ENCODE measurements around the gene TLE2. TPM values are rescaled to one million over a fixed set of nuclear protein-coding genes. Genes with fewer than 3 reads are reported as not detected.
"Not testable (repeated sequence)": the region's sequence is repeated elsewhere in the genome, so short reads cannot be mapped to it uniquely, and the experiment has no call there.

Gene TLE2
- total RNA-seq, 1 donor = 1.7 TPM

- no peak for TF ChIP-seq CTCF (IDR thresholded peaks at IDR 0.05; ENCODE audit: insufficient read depth, low read depth, low read length)
- no peak for DNase-seq (ENCODE audit: low read depth)
- H3K4me3 ChIP-seq (ENCODE audit: low read depth, low read length) = no peak overlapping the region
Measured at GRCh38 chr19:3019211-3019854, 9.7 kb downstream of the TLE2 start.

- no peak for DNase-seq (ENCODE audit: low read depth)
- TF ChIP-seq CTCF (IDR thresholded peaks at IDR 0.05; ENCODE audit: insufficient read depth, low read depth, low read length) = no peak
- no peak overlapping the region for H3K4me3 ChIP-seq (ENCODE audit: low read depth, low read length)
Measured at GRCh38 chr19:3017923-3018322, 11.2 kb downstream of the TLE2 start.

- no peak for DNase-seq (ENCODE audit: low read depth)
- no peak for TF ChIP-seq CTCF (IDR thresholded peaks at IDR 0.05; ENCODE audit: insufficient read depth, low read depth, low read length)
- H3K4me3 ChIP-seq (ENCODE audit: low read depth, low read length) = no peak overlapping the region
Measured at GRCh38 chr19:3015126-3016057, 13.7 kb downstream of the TLE2 start.

- no peak for DNase-seq (ENCODE audit: low read depth)
- no peak overlapping the region for H3K4me3 ChIP-seq (ENCODE audit: low read depth, low read length)
- no peak for TF ChIP-seq CTCF (IDR thresholded peaks at IDR 0.05; ENCODE audit: insufficient read depth, low read depth, low read length)
Measured at GRCh38 chr19:3014135-3014534, 14.9 kb downstream of the TLE2 start.

- no peak for DNase-seq (ENCODE audit: low read depth)
- H3K4me3 ChIP-seq (ENCODE audit: low read depth, low read length) = no peak overlapping the region
- no peak for TF ChIP-seq CTCF (IDR thresholded peaks at IDR 0.05; ENCODE audit: insufficient read depth, low read depth, low read length)
Measured at GRCh38 chr19:3013263-3013725, 15.8 kb downstream of the TLE2 start.

- DNase-seq (ENCODE audit: low read depth) = no peak
- no peak overlapping the region for H3K4me3 ChIP-seq (ENCODE audit: low read depth, low read length)
- TF ChIP-seq CTCF (IDR thresholded peaks at IDR 0.05; ENCODE audit: insufficient read depth, low read depth, low read length) = no peak
Measured at GRCh38 chr19:3012621-3013262, 16.3 kb downstream of the TLE2 start.

GRCh38 chr19:3012059-3012458 lies 17.0 kb downstream of the TLE2 start:
- H3K4me3 ChIP-seq (ENCODE audit: low read depth, low read length); DNase-seq (ENCODE audit: low read depth): not testable (repeated sequence)

Measured in fibroblast of villous mesenchyme (primary cell).